ENCODE data around the gene TRAP1. TPM values are rescaled to one million over a fixed set of nuclear protein-coding genes. Genes with fewer than 3 reads are reported as not detected.

Gene TRAP1
- total RNA-seq, 1 experiment from 2014 or later: 204 TPM

- no peaks in the 10 kb centered on the region for H3K79me2 ChIP-seq (ENCODE audit: low read depth)
- POLR2A ChIA-PET (ENCODE audit: unreplicated experiment): no interaction called here
- no peak overlapping the region for H2AFZ ChIP-seq
- H3K36me3 ChIP-seq (ENCODE audit: low read depth): peaks cover 10% of the 10 kb centered on the region
- intact Hi-C loops (cut with micrococcal nuclease; ENCODE audit: unreplicated experiment): no loop called here
- no peaks in the 10 kb centered on the region for H3K27me3 ChIP-seq (ENCODE audit: insufficient read depth, low read depth)
- TF ChIP-seq EZH2 (IDR thresholded peaks at IDR 0.05; ENCODE audit: low read depth): no peak
- TF ChIP-seq, protein P1, sequence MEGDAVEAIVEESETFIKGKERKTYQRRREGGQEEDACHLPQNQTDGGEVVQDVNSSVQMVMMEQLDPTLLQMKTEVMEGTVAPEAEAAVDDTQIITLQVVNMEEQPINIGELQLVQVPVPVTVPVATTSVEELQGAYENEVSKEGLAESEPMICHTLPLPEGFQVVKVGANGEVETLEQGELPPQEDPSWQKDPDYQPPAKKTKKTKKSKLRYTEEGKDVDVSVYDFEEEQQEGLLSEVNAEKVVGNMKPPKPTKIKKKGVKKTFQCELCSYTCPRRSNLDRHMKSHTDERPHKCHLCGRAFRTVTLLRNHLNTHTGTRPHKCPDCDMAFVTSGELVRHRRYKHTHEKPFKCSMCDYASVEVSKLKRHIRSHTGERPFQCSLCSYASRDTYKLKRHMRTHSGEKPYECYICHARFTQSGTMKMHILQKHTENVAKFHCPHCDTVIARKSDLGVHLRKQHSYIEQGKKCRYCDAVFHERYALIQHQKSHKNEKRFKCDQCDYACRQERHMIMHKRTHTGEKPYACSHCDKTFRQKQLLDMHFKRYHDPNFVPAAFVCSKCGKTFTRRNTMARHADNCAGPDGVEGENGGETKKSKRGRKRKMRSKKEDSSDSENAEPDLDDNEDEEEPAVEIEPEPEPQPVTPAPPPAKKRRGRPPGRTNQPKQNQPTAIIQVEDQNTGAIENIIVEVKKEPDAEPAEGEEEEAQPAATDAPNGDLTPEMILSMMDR (conservative IDR thresholded peaks at IDR 0.05): no peak
- no peaks in the 10 kb centered on the region for H3K9me3 ChIP-seq (ENCODE audit: insufficient read depth, low read depth)
- H3K4me3 ChIP-seq: no peak overlapping the region
- H3K9me2 ChIP-seq (ENCODE audit: insufficient read depth): no peaks in the 10 kb centered on the region
- DNase-seq: no peak
- BruUV-seq (replicated peaks): no TSS peak
- no peaks in the 10 kb centered on the region for H4K20me1 ChIP-seq (ENCODE audit: insufficient read depth)
- H3F3A ChIP-seq (ENCODE audit: insufficient read depth, low read depth): no peaks in the 10 kb centered on the region
- CTCF ChIA-PET: no interaction called here
- no peak overlapping the region for H3K27ac ChIP-seq
- no peak overlapping the region for H3K4me2 ChIP-seq
- no peaks in the 10 kb centered on the region for H3K4me1 ChIP-seq (replicated peaks; ENCODE audit: insufficient read depth)
Observed at GRCh38 chr16:3674513-3675295, 42.6 kb downstream of the TRAP1 start.

DNA sequence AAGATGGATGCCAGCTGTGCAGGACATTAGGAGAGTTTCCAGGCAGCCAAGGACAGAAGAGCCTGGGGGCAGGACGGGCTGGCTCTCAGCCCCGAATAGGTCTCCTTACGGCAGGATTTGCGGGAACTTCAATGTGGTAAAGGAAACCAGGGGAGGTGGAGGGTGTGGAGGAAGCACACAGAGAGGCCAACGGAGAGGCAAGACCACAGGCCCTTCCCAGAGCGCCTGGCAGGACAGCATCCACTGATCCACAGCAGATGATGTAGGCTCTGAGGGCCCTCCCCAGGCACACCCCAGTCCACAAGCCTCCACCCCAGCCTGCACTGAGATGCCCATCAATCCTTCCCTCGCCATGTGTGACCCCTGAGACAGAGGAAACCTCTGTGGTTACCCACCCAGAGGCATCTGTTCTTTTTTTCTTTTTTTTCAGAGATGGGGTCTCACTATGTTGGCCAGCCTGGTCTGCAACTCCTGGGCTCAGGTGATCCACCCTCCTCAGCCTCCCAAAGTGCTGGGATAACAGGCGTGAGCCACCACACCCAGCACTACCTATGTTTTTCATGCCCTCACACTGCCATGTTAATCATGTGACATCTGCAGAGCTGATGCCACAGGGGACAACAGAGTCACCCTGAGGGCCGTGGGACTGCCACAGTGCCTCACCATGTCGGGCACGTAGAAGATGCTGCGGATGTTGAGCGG, 43.5 kb downstream of the TRAP1 start:
- DNase-seq: no peak
- no peaks in the 10 kb centered on the region for H3K79me2 ChIP-seq (ENCODE audit: low read depth)
- H3K27me3 ChIP-seq (ENCODE audit: insufficient read depth, low read depth): no peaks in the 10 kb centered on the region
- POLR2A ChIA-PET (ENCODE audit: unreplicated experiment): no interaction called here
- no peaks in the 10 kb centered on the region for H3F3A ChIP-seq (ENCODE audit: insufficient read depth, low read depth)
- H3K9me3 ChIP-seq (ENCODE audit: insufficient read depth, low read depth): no peaks in the 10 kb centered on the region
- TF ChIP-seq, protein P1 (conservative IDR thresholded peaks at IDR 0.05): no peak
- TF ChIP-seq EZH2 (IDR thresholded peaks at IDR 0.05; ENCODE audit: low read depth): no peak
- CTCF ChIA-PET: no interaction called here
- H4K20me1 ChIP-seq (ENCODE audit: insufficient read depth): no peaks in the 10 kb centered on the region
- no peaks in the 10 kb centered on the region for H3K4me1 ChIP-seq (replicated peaks; ENCODE audit: insufficient read depth)
- intact Hi-C loops (cut with micrococcal nuclease; ENCODE audit: unreplicated experiment): no loop called here
- no peak overlapping the region for H3K4me3 ChIP-seq
- H3K36me3 ChIP-seq (ENCODE audit: low read depth): peaks cover 13% of the 10 kb centered on the region
- H3K27ac ChIP-seq: no peak overlapping the region
- H3K4me2 ChIP-seq: no peak overlapping the region
- H3K9me2 ChIP-seq (ENCODE audit: insufficient read depth): no peaks in the 10 kb centered on the region
- BruUV-seq (replicated peaks): no TSS peak
- no peak overlapping the region for H2AFZ ChIP-seq

- Histone ChIP-seq H3K27ac (no peak overlapping the region), H4K20me1 (ENCODE audit: insufficient read depth) (no peaks in the 10 kb centered on the region), H3K4me1 (replicated peaks; ENCODE audit: insufficient read depth) (no peaks in the 10 kb centered on the region), H3K36me3 (ENCODE audit: low read depth) (peaks cover 19% of the 10 kb centered on the region), H3K4me2 (no peak overlapping the region), H3K27me3 (ENCODE audit: insufficient read depth, low read depth) (no peaks in the 10 kb centered on the region), H3K79me2 (ENCODE audit: low read depth) (no peaks in the 10 kb centered on the region), H3K4me3 (no peak overlapping the region), H3K9me3 (ENCODE audit: insufficient read depth, low read depth) (no peaks in the 10 kb centered on the region), H3K9me2 (ENCODE audit: insufficient read depth) (no peaks in the 10 kb centered on the region), H2AFZ (no peak overlapping the region), H3F3A (ENCODE audit: insufficient read depth, low read depth) (no peaks in the 10 kb centered on the region)
- no peak for DNase-seq
- ChIA-PET CTCF (no interaction called here), POLR2A (ENCODE audit: unreplicated experiment) (no interaction called here)
- TF ChIP-seq EZH2 (IDR thresholded peaks at IDR 0.05; ENCODE audit: low read depth): no peak
- TF ChIP-seq, protein P1 (conservative IDR thresholded peaks at IDR 0.05): no peak
- intact Hi-C loops (cut with micrococcal nuclease; ENCODE audit: unreplicated experiment): no loop called here
- no TSS peak for BruUV-seq (replicated peaks)
Observed at GRCh38 chr16:3673201-3673600, 44.1 kb downstream of the TRAP1 start.

Data from PC-9 (cell line).